GM18519 (cell line): ENCODE measurements around the gene C4orf17.
A peak's percentile ranks its signal among the peaks of the same experiment; 100 is the strongest.
"Not testable (repeated sequence)": the region's sequence is repeated elsewhere in the genome, so short reads cannot be mapped to it uniquely, and the experiment has no call there.

ENCODE experiments used
- ATAC-seq: cut with Tn5 transposase; IDR thresholded peaks from one replicate; pipeline ENCODE4 v1.9.1; 2021; ENCODE audit warnings: mild to moderate bottlenecking, moderate library complexity; ENCODE audit not compliant: unreplicated experiment, low FRiP score

The C4orf17 gene

GRCh38 chr4:99510721-99511120 lies at the start of gene C4orf17:
Gene C4orf17 (plus strand): TSS chr4:99511021. CDS start chr4:99513082, 2,061 bp downstream.
- ATAC-seq, result no peak

GRCh38 chr4:99461623-99462401 lies 49.0 kb upstream of the C4orf17 start:
- ATAC-seq, result no peak

GRCh38 chr4:99462875-99463464 lies 47.9 kb upstream of the C4orf17 start:
- ATAC-seq, result peak; percentile 93

GRCh38 chr4:99463566-99463965 lies 47.3 kb upstream of the C4orf17 start:
- no peak for ATAC-seq

GRCh38 chr4:99467887-99468286 lies 42.9 kb upstream of the C4orf17 start:
- no peak for ATAC-seq

GRCh38 chr4:99468889-99469288 lies 41.9 kb upstream of the C4orf17 start:
- ATAC-seq, result no peak

GRCh38 chr4:99471349-99471748 lies 39.5 kb upstream of the C4orf17 start:
- ATAC-seq, result no peak

- ATAC-seq, result no peak
Measured at GRCh38 chr4:99471896-99472295, 38.9 kb upstream of the C4orf17 start.

GRCh38 chr4:99473131-99473530 lies 37.7 kb upstream of the C4orf17 start:
- ATAC-seq, result no peak

- no peak for ATAC-seq
Measured at GRCh38 chr4:99483636-99484035, 27.2 kb upstream of the C4orf17 start.

GRCh38 chr4:99485212-99485611 lies 25.6 kb upstream of the C4orf17 start:
- no peak for ATAC-seq

- ATAC-seq, result not testable (repeated sequence)
Measured at GRCh38 chr4:99486648-99487047, 24.2 kb upstream of the C4orf17 start.

GRCh38 chr4:99490286-99490685 lies 20.5 kb upstream of the C4orf17 start:
- ATAC-seq, result no peak

GRCh38 chr4:99504804-99505502 lies 5.9 kb upstream of the C4orf17 start:
- no peak for ATAC-seq

GRCh38 chr4:99506781-99507180 lies 4.0 kb upstream of the C4orf17 start:
- no peak for ATAC-seq

- no peak for ATAC-seq
Measured at GRCh38 chr4:99507349-99507748, 3.5 kb upstream of the C4orf17 start.

GRCh38 chr4:99507762-99508161 lies 3.1 kb upstream of the C4orf17 start:
- no peak for ATAC-seq

GRCh38 chr4:99518601-99519295 lies 7.9 kb downstream of the C4orf17 start:
- ATAC-seq, result no peak

GRCh38 chr4:99529228-99529627 lies 18.4 kb downstream of the C4orf17 start:
- ATAC-seq, result no peak

- ATAC-seq, result no peak
Measured at GRCh38 chr4:99529956-99530355, 19.1 kb downstream of the C4orf17 start.

- not testable (repeated sequence) for ATAC-seq
Measured at GRCh38 chr4:99534699-99535098, 23.9 kb downstream of the C4orf17 start.
